K562 (cell line): ENCODE measurements around the gene CLDN25. TPM values are rescaled to one million over a fixed set of nuclear protein-coding genes. Genes with fewer than 3 reads are reported as not detected.
A peak's percentile ranks its signal among the peaks of the same experiment; 100 is the strongest.

Source experiments
- ATF4 ChIP-seq: fragments of 450-650 bp; formaldehyde crosslinking; IDR thresholded peaks from 2 replicates; pipeline ENCODE4 v1.4.0; 2022; ENCODE audit warnings: mild to moderate bottlenecking, moderate library complexity
- BHLHE40 ChIP-seq: IDR thresholded peaks from 2 replicates; pipeline ENCODE4 v1.6.1; 2011; ENCODE audit warnings: low read length, improper control_type of control experiment
- C11orf30 ChIP-seq: fragments of 450-650 bp; IDR thresholded peaks from 2 replicates; pipeline ENCODE4 v1.6.1; 2016; ENCODE audit warnings: low read depth, mild to moderate bottlenecking
- CBFB ChIP-seq: sonication (generic); formaldehyde crosslinking; IDR thresholded peaks from 2 replicates; pipeline ENCODE4 v1.4.0; 2020; ENCODE audit warnings: mild to moderate bottlenecking, missing genetic modification reagents
- ELF4 ChIP-seq: fragments of 450-650 bp; formaldehyde crosslinking; IDR thresholded peaks from 2 replicates; pipeline ENCODE4 v1.4.0; 2022; ENCODE audit warnings: missing genetic modification characterization
- HCFC1 ChIP-seq: IDR thresholded peaks from 2 replicates; pipeline ENCODE4 v1.6.1; 2012; ENCODE audit warnings: low read depth, low read length, improper control_type of control experiment
- HDAC1 ChIP-seq, 2 experiments: fragments of 450-650 bp; IDR thresholded peaks; 2 replicates each; pipeline ENCODE4 v1.6.1; 2016 to 2017; ENCODE audit warnings: inconsistent platforms in 1 of 2, mild to moderate bottlenecking in 1 of 2, moderate library complexity in 1 of 2
- KDM1A ChIP-seq, 2 experiments: fragments of 450-650 bp; IDR thresholded peaks; 2 replicates each; pipeline ENCODE4 v1.6.1; 2016; ENCODE audit warnings: mild to moderate bottlenecking in 2 of 2
- MCM5 ChIP-seq: fragments of 450-650 bp; IDR thresholded peaks from 2 replicates; pipeline ENCODE4 v1.6.1; 2016; ENCODE audit warnings: low read depth
- NCOA6 ChIP-seq: fragments of 450-650 bp; IDR thresholded peaks from 2 replicates; pipeline ENCODE4 v1.6.1; 2017; ENCODE audit warnings: mild to moderate bottlenecking
- NR2C2 ChIP-seq, 2 experiments: fragments of 200-800 bp in 1 of 2; sonication (Bioruptor generic) in 1 of 2; sonication (generic) in 1 of 2; formaldehyde crosslinking in 1 of 2; IDR thresholded peaks; 2 replicates each; pipeline versions ENCODE4 v1.6.1 to v1.8.0; 2016 to 2022; ENCODE audit warnings: mild to moderate bottlenecking in 1 of 2, missing compliant biosample characterization in 1 of 2, missing genetic modification characterization in 1 of 2, missing genetic modification reagents in 1 of 2
- PHF8 ChIP-seq: fragments of 200-600 bp; sonication (generic); IDR thresholded peaks from 2 replicates; pipeline ENCODE4 v1.6.1; 2012; ENCODE audit warnings: mixed run types, mild to moderate bottlenecking, inconsistent platforms, low read length, moderate library complexity, borderline replicate concordance
- PTTG1 ChIP-seq: fragments of 450-650 bp; IDR thresholded peaks from 2 replicates; pipeline ENCODE4 v1.6.1; 2016; ENCODE audit warnings: low read depth, mild to moderate bottlenecking, missing genetic modification characterization, missing compliant biosample characterization
- RERE ChIP-seq: sonication (generic); formaldehyde crosslinking; IDR thresholded peaks from 2 replicates; pipeline ENCODE4 v1.8.0; 2023; ENCODE audit warnings: missing genetic modification reagents, mild to moderate bottlenecking, borderline replicate concordance
- SMAD1 ChIP-seq: fragments of 150-350 bp; IDR thresholded peaks from 2 replicates; pipeline ENCODE4 v1.6.1; 2014; ENCODE audit warnings: low read length, low read depth; ENCODE audit not compliant: partially characterized antibody
- SMAD3 ChIP-seq: fragments of 450-650 bp; formaldehyde crosslinking; conservative IDR thresholded peaks from 2 replicates; pipeline ENCODE4 v1.4.0; 2020; ENCODE audit warnings: mild to moderate bottlenecking
- TGIF2 ChIP-seq: sonication (generic); formaldehyde crosslinking; IDR thresholded peaks from 2 replicates; pipeline ENCODE4 v1.8.1; 2022; ENCODE audit warnings: mild to moderate bottlenecking, missing genetic modification reagents, moderate library complexity
- ZNF76 ChIP-seq: fragments of 250-450 bp; sonication (Bioruptor Pico); IDR thresholded peaks from 2 replicates; pipeline ENCODE4 v1.4.0; 2020; ENCODE audit warnings: mild to moderate bottlenecking, moderate library complexity, borderline replicate concordance
- polyA plus RNA-seq, 8 experiments: library from polyadenylated mRNA; depleted of rRNA in 4 of 8; stranded (reverse) in 5 of 8; unstranded in 3 of 8; fragments of >200 nt; fragmentation: Nextera tagmentation in 2 of 8; fragmentation: Illumina TruSeq in 1 of 8; extraction: Ambion mirVana in 2 of 8; extraction: Trizol in 1 of 8; gene quantifications; 2 replicates each; pipeline versions ENCODE4 v1.2.1 to v1.2.3, GENCODE V29; 2011 to 2014; ENCODE audit warnings: inconsistent platforms in 1 of 8, missing spikeins in 1 of 8
- total RNA-seq, 7 experiments: library from RNA; depleted of rRNA in 6 of 7; stranded (reverse); fragments of >200 nt in 6 of 7; fragmentation: Illumina TruSeq in 2 of 7; extraction: Trizol in 2 of 7; gene quantifications; 2 replicates each; pipeline versions ENCODE4 v1.2.1 to v1.2.3, GENCODE V29; 2011 to 2021; ENCODE audit warnings: low replicate concordance in 1 of 7
- TF ChIP-seq, protein P1 (sequence below): sonication (generic); formaldehyde crosslinking; IDR thresholded peaks from 2 replicates; pipeline ENCODE4 v1.8.0; 2022; ENCODE audit warnings: mild to moderate bottlenecking, missing genetic modification reagents
- TF ChIP-seq, protein P2 (sequence below): fragments of 450-650 bp; formaldehyde crosslinking; IDR thresholded peaks from 2 replicates; pipeline ENCODE4 v1.4.0; 2020; ENCODE audit warnings: mild to moderate bottlenecking, moderate library complexity

CLDN25 gene
- total and polyA plus RNA-seq, 9 of the 15 experiments (the other 6 are each of a cell fraction or from before 2014, with no cell fraction given): not detected

- TF ChIP-seq RERE (CRISPR knock-in tag) (no peak), ATF4 (CRISPR knock-in tag) (no peak), HDAC1 (IDR thresholded peaks at IDR 0.05) (peak in 1 of 2 experiments; percentile 71; a peak in 2 of 4 replicates), TGIF2 (CRISPR knock-in tag) (no peak), SMAD3 (CRISPR knock-in tag) (0 out of 2 replicates have a peak, but pooled peaks have one; percentile 13), KDM1A (IDR thresholded peaks at IDR 0.05) (no peak), SMAD1 (no peak), HCFC1 (peak; percentile 97), NCOA6 (no peak), ZNF76 (CRISPR knock-in tag) (no peak), NR2C2 (CRISPR knock-in tag; IDR thresholded peaks at IDR 0.05) (no peak), NR2C2 (tag; IDR thresholded peaks at IDR 0.05) (peak; percentile 91), ELF4 (no peak), MCM5 (no peak), C11orf30 (peak; percentile 65), BHLHE40 (peak; percentile 21; the same call in 1 of the 2 replicates), PTTG1 (tag) (no peak), CBFB (CRISPR knock-in tag) (0 out of 2 replicates have a peak, but pooled peaks have one; percentile 42), PHF8 (peak; percentile 87)
- TF ChIP-seq, protein P1, sequence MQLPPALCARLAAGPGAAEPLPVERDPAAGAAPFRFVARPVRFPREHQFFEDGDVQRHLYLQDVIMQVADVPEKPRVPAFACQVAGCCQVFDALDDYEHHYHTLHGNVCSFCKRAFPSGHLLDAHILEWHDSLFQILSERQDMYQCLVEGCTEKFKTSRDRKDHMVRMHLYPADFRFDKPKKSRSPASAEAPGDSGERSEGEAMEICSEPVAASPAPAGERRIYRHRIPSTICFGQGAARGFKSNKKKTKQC (CRISPR knock-in tag): no peak
- TF ChIP-seq, protein P2, sequence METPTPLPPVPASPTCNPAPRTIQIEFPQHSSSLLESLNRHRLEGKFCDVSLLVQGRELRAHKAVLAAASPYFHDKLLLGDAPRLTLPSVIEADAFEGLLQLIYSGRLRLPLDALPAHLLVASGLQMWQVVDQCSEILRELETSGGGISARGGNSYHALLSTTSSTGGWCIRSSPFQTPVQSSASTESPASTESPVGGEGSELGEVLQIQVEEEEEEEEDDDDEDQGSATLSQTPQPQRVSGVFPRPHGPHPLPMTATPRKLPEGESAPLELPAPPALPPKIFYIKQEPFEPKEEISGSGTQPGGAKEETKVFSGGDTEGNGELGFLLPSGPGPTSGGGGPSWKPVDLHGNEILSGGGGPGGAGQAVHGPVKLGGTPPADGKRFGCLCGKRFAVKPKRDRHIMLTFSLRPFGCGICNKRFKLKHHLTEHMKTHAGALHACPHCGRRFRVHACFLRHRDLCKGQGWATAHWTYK (CRISPR knock-in tag): no peak
Measured at GRCh38 chr11:113773416-113774173, 6.0 kb upstream of the CLDN25 start, which contains the start of gene ZW10 (continued).
